ENCODE data around the gene PWP2. TPM values are rescaled to one million over a fixed set of nuclear protein-coding genes. Genes with fewer than 3 reads are reported as not detected.

PWP2 gene
- total and polyA plus RNA-seq, 2 donors (not counting 3 experiments of a cell fraction or from before 2014, with no cell fraction given) = 5.1 to 31.8 TPM

DNA sequence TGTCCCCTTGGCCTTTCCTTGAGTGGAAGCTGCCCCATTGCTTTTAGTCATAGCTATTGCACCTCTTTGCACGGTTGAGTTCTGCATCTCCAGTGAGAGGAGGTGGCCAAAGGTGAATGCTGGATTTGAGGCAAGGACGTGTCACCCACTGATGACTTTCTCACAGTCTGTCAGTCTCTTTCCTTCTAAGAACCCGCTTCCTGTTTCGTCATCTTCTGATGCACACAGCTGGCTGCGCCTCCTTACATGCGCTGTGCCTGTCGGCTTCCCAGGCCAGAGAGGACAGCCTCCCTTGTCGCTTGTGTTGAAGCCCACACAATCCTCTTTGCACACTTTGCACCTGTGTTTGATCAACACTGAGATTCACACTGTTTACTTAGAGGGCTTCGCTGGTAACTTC is 41.8 kb upstream of the PWP2 start:
- no peak overlapping the region for H3K9ac ChIP-seq (replicated peaks; ENCODE audit: extremely low read depth, insufficient read depth, low read length)
- no peaks in the 10 kb centered on the region for H3K9me1 ChIP-seq (replicated peaks; ENCODE audit: control insufficient read depth, extremely low read depth, insufficient read depth, low read length)
- H3K27ac ChIP-seq (ENCODE audit: insufficient read depth, low read depth, low read length) = no peak overlapping the region
- ChIA-PET POLR2A (no interaction called here), CTCF (no interaction called here)
- intact Hi-C loops (cut with micrococcal nuclease) = no loop called here
- no peak overlapping the region for H2AFZ ChIP-seq (ENCODE audit: low read depth, low read length)
- H4K20me1 ChIP-seq (replicated peaks; ENCODE audit: control insufficient read depth, extremely low read depth, insufficient read depth, low read length) = no peaks in the 10 kb centered on the region
- H3K9me3 ChIP-seq (replicated peaks; ENCODE audit: control insufficient read depth, insufficient read depth, low read length) = no peaks in the 10 kb centered on the region
- H3K4me3 ChIP-seq (replicated peaks in 1 of 3; ENCODE audit: insufficient read depth in 1 of 3, low read depth in 1 of 3, low read length in 3 of 3) = no peak overlapping the region
- H3K4me2 ChIP-seq (ENCODE audit: insufficient read depth, low read length) = no peak overlapping the region
- DNase-seq (ENCODE audit: low read depth, low spot score) (no peak), FAIRE-seq (no peak)
- dilution Hi-C loops (cut with MboI; ENCODE audit: extremely low pct_ligation_motif_present, low sequenced_read_pairs) = no loop called here
- H3K79me2 ChIP-seq (ENCODE audit: control insufficient read depth, insufficient read depth, low read length) = peaks cover 7% of the 10 kb centered on the region
- H3K27me3 ChIP-seq (ENCODE audit: control insufficient read depth in 2 of 2, insufficient read depth in 2 of 2, low read length in 2 of 2) = no peaks in the 10 kb centered on the region
- no peaks in the 10 kb centered on the region for H3K4me1 ChIP-seq (ENCODE audit: control insufficient read depth, extremely low read depth, insufficient read depth, low read length)
- TF ChIP-seq POLR2AphosphoS5 (IDR thresholded peaks at IDR 0.05; ENCODE audit: insufficient read depth, low read depth, low read length) = no peak
- no peak for TF ChIP-seq JUN (IDR thresholded peaks at IDR 0.05; ENCODE audit: borderline replicate concordance, insufficient read depth, insufficient read length, low read depth)
- H3K36me3 ChIP-seq (ENCODE audit: control insufficient read depth in 2 of 2, extremely low read depth in 1 of 2, insufficient read depth in 2 of 2, low read length in 2 of 2) = peaks cover 5 to 25% of the 10 kb centered on the region in 2 experiments
- BruUV-seq (replicated peaks) = no TSS peak

- Histone ChIP-seq H3K27ac (ENCODE audit: insufficient read depth, low read depth, low read length) (no peak overlapping the region), H3K36me3 (ENCODE audit: control insufficient read depth in 2 of 2, extremely low read depth in 1 of 2, insufficient read depth in 2 of 2, low read length in 2 of 2) (peaks cover 5 to 25% of the 10 kb centered on the region in 2 experiments), H2AFZ (ENCODE audit: low read depth, low read length) (no peak overlapping the region), H4K20me1 (replicated peaks; ENCODE audit: control insufficient read depth, extremely low read depth, insufficient read depth, low read length) (no peaks in the 10 kb centered on the region), H3K9ac (replicated peaks; ENCODE audit: extremely low read depth, insufficient read depth, low read length) (no peak overlapping the region), H3K9me1 (replicated peaks; ENCODE audit: control insufficient read depth, extremely low read depth, insufficient read depth, low read length) (no peaks in the 10 kb centered on the region), H3K79me2 (ENCODE audit: control insufficient read depth, insufficient read depth, low read length) (peaks cover 9% of the 10 kb centered on the region), H3K9me3 (replicated peaks; ENCODE audit: control insufficient read depth, insufficient read depth, low read length) (no peaks in the 10 kb centered on the region), H3K4me3 (replicated peaks in 1 of 3; ENCODE audit: insufficient read depth in 1 of 3, low read depth in 1 of 3, low read length in 3 of 3) (no peak overlapping the region), H3K4me2 (ENCODE audit: insufficient read depth, low read length) (no peak overlapping the region), H3K27me3 (ENCODE audit: control insufficient read depth in 2 of 2, insufficient read depth in 2 of 2, low read length in 2 of 2) (no peaks in the 10 kb centered on the region), H3K4me1 (ENCODE audit: control insufficient read depth, extremely low read depth, insufficient read depth, low read length) (no peaks in the 10 kb centered on the region)
- dilution Hi-C loops (cut with MboI; ENCODE audit: extremely low pct_ligation_motif_present, low sequenced_read_pairs) = no loop called here
- no peak for TF ChIP-seq GATA2 (IDR thresholded peaks at IDR 0.05; ENCODE audit: insufficient read depth, insufficient read length, low read depth, low read length)
- TF ChIP-seq EZH2 (IDR thresholded peaks at IDR 0.05; ENCODE audit: borderline replicate concordance, low read depth, low read length, severe bottlenecking) = no peak
- no peak for TF ChIP-seq JUN (IDR thresholded peaks at IDR 0.05; ENCODE audit: borderline replicate concordance, insufficient read depth, insufficient read length, low read depth)
- no peak for TF ChIP-seq FOS (IDR thresholded peaks at IDR 0.05; ENCODE audit: borderline replicate concordance, insufficient read depth, low read length)
- TF ChIP-seq POLR2AphosphoS5 (IDR thresholded peaks at IDR 0.05; ENCODE audit: insufficient read depth, low read depth, low read length) = no peak
- TF ChIP-seq MYC (IDR thresholded peaks at IDR 0.05; ENCODE audit: low read depth, low read length) = no peak
- no peak for TF ChIP-seq MAX (IDR thresholded peaks at IDR 0.05; ENCODE audit: insufficient read depth, insufficient read length)
- no peak for TF ChIP-seq POLR2A (IDR thresholded peaks at IDR 0.05; ENCODE audit: low read depth, low read length)
- TF ChIP-seq, protein P1, sequence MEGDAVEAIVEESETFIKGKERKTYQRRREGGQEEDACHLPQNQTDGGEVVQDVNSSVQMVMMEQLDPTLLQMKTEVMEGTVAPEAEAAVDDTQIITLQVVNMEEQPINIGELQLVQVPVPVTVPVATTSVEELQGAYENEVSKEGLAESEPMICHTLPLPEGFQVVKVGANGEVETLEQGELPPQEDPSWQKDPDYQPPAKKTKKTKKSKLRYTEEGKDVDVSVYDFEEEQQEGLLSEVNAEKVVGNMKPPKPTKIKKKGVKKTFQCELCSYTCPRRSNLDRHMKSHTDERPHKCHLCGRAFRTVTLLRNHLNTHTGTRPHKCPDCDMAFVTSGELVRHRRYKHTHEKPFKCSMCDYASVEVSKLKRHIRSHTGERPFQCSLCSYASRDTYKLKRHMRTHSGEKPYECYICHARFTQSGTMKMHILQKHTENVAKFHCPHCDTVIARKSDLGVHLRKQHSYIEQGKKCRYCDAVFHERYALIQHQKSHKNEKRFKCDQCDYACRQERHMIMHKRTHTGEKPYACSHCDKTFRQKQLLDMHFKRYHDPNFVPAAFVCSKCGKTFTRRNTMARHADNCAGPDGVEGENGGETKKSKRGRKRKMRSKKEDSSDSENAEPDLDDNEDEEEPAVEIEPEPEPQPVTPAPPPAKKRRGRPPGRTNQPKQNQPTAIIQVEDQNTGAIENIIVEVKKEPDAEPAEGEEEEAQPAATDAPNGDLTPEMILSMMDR (IDR thresholded peaks at IDR 0.05; ENCODE audit: extremely low read depth in 1 of 2, insufficient read depth in 1 of 2, low read depth in 1 of 2, low read length in 2 of 2) = no peak
- POLR2A ChIA-PET = no interaction called here
- no TSS peak for BruUV-seq (replicated peaks)
- intact Hi-C loops (cut with micrococcal nuclease) = no loop called here
- DNase-seq (ENCODE audit: low read depth, low spot score) (no peak), FAIRE-seq (no peak)
- CTCF ChIA-PET = no interaction called here
These were observed 41.1 kb upstream of the PWP2 start for GRCh38 chr21:44066116-44066515.

All from endothelial cell of umbilical vein (primary cell).